Keratinocyte (primary cell): ENCODE data around the gene RHOBTB3.

Experiments
- EZH2 ChIP-seq: IDR thresholded peaks from one replicate; pipeline ENCODE4 v1.6.1; 2012; ENCODE audit warnings: inconsistent platforms, mild to moderate bottlenecking, low read length, moderate library complexity
- TF ChIP-seq, protein P1 (sequence below), 3 experiments: IDR thresholded peaks in 1 of 3; conservative IDR thresholded peaks in 1 of 3; optimal IDR thresholded peaks in 1 of 3; 2 replicates in 2 of 3; 3 replicates in 1 of 3; pipeline versions ENCODE3 to v1.5.1; 2011; ENCODE audit warnings: low read length in 3 of 3, mild to moderate bottlenecking in 3 of 3, moderate library complexity in 2 of 3, control low read depth in 1 of 3, inconsistent platforms in 1 of 3; ENCODE audit not compliant: insufficient read depth in 2 of 3; ENCODE audit errors: extremely low read depth in 1 of 3

DNA sequence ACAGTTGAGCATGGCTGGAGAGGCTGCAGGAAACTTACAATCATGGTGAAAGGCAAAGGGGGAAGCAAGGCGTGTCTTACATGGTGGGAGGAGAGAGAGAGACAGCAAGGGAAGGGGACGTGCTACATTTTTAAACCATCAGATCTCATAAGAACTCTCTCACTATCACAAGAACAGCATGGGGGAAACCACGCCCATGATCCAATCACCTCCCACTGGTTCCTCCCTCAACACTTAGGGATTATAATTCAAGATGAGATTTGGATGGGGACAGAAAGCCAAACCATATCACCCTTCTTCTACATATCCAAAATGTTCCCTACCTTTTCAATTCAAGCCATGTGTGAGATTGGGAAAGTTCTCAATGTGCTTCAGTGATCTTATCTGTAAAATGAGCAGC, 114.3 kb downstream of the RHOBTB3 start:
- TF ChIP-seq, protein P1, sequence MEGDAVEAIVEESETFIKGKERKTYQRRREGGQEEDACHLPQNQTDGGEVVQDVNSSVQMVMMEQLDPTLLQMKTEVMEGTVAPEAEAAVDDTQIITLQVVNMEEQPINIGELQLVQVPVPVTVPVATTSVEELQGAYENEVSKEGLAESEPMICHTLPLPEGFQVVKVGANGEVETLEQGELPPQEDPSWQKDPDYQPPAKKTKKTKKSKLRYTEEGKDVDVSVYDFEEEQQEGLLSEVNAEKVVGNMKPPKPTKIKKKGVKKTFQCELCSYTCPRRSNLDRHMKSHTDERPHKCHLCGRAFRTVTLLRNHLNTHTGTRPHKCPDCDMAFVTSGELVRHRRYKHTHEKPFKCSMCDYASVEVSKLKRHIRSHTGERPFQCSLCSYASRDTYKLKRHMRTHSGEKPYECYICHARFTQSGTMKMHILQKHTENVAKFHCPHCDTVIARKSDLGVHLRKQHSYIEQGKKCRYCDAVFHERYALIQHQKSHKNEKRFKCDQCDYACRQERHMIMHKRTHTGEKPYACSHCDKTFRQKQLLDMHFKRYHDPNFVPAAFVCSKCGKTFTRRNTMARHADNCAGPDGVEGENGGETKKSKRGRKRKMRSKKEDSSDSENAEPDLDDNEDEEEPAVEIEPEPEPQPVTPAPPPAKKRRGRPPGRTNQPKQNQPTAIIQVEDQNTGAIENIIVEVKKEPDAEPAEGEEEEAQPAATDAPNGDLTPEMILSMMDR (optimal IDR thresholded peaks at IDR 0.05 in 1 of 3, IDR thresholded peaks at IDR 0.05 in 1 of 3, conservative IDR thresholded peaks at IDR 0.05 in 1 of 3; ENCODE audit: extremely low read depth in 1 of 3, insufficient read depth in 2 of 3, low read length in 3 of 3) = no peak
- no peak for TF ChIP-seq EZH2
